Activated effector memory CD4-positive, alpha-beta T cell treated with Interleukin-2 at 50 U/mL for 16 hours (primary cell): ENCODE results near the gene RBM46.
"Not testable (repeated sequence)": the region's sequence is repeated elsewhere in the genome, so short reads cannot be mapped to it uniquely, and the experiment has no call there.

Experiments
- DNase-seq: peaks from one replicate; pipeline ENCODE4 v3.0.0-alpha.2; 2020

RBM46 gene

GRCh38 chr4:154838155-154838554 is 57.1 kb downstream of the RBM46 start:
- no peak for DNase-seq

- DNase-seq = no peak
These were observed 57.6 kb downstream of the RBM46 start for GRCh38 chr4:154838694-154839093.

- DNase-seq = no peak
These were observed 73.3 kb downstream of the RBM46 start for GRCh38 chr4:154854362-154854761.

GRCh38 chr4:154858166-154858565 is 77.1 kb downstream of the RBM46 start:
- DNase-seq = no peak

- DNase-seq = no peak
These were observed 87.5 kb downstream of the RBM46 start for GRCh38 chr4:154868414-154869194.

- no peak for DNase-seq
These were observed 88.2 kb downstream of the RBM46 start for GRCh38 chr4:154869301-154869700.

GRCh38 chr4:154872198-154872597 is 91.1 kb downstream of the RBM46 start:
- no peak for DNase-seq

- not testable (repeated sequence) for DNase-seq
These were observed 93.0 kb downstream of the RBM46 start for GRCh38 chr4:154874049-154874448.

GRCh38 chr4:154877110-154877760 is 96.2 kb downstream of the RBM46 start:
- no peak for DNase-seq
